ENCODE results near the gene FOXD2.
"Not testable (repeated sequence)": the region's sequence is repeated elsewhere in the genome, so short reads cannot be mapped to it uniquely, and the experiment has no call there.

The FOXD2 gene

GRCh38 chr1:47440599-47441081 is 2.8 kb downstream of the FOXD2 start:
- DNase-seq, result no peak

- no peak for DNase-seq
Observed at GRCh38 chr1:47441450-47442106, 3.7 kb downstream of the FOXD2 start.

- no peak for DNase-seq
Observed at GRCh38 chr1:47442202-47442601, 4.4 kb downstream of the FOXD2 start.

GRCh38 chr1:47442842-47443529 is 5.1 kb downstream of the FOXD2 start:
- DNase-seq, result no peak

GRCh38 chr1:47443530-47444296 is 5.9 kb downstream of the FOXD2 start:
- DNase-seq, result no peak

- DNase-seq, result no peak
Observed at GRCh38 chr1:47444297-47444561, 6.4 kb downstream of the FOXD2 start.

- no peak for DNase-seq
Observed at GRCh38 chr1:47444562-47445465, 7.0 kb downstream of the FOXD2 start.

GRCh38 chr1:47445823-47446550 is 8.1 kb downstream of the FOXD2 start:
- no peak for DNase-seq

- no peak for DNase-seq
Observed at GRCh38 chr1:47448462-47449222, 10.8 kb downstream of the FOXD2 start.

- no peak for DNase-seq
Observed at GRCh38 chr1:47449822-47450552, 12.1 kb downstream of the FOXD2 start.

- no peak for DNase-seq
Observed at GRCh38 chr1:47450606-47451005, 12.8 kb downstream of the FOXD2 start.

- no peak for DNase-seq
Observed at GRCh38 chr1:47452426-47452825, 14.6 kb downstream of the FOXD2 start.

GRCh38 chr1:47453910-47454309 is 16.1 kb downstream of the FOXD2 start:
- not testable (repeated sequence) for DNase-seq

- DNase-seq, result no peak
Observed at GRCh38 chr1:47456250-47456649, 18.4 kb downstream of the FOXD2 start.

GRCh38 chr1:47457547-47457946 is 19.7 kb downstream of the FOXD2 start:
- DNase-seq, result not testable (repeated sequence)

- no peak for DNase-seq
Observed at GRCh38 chr1:47459253-47459788, 21.5 kb downstream of the FOXD2 start.

GRCh38 chr1:47460040-47460439 is 22.2 kb downstream of the FOXD2 start:
- DNase-seq, result no peak

- DNase-seq, result no peak
Observed at GRCh38 chr1:47460456-47460855, 22.6 kb downstream of the FOXD2 start.

GRCh38 chr1:47465605-47466004 is 27.8 kb downstream of the FOXD2 start:
- no peak for DNase-seq

- DNase-seq, result no peak
Observed at GRCh38 chr1:47468709-47469389, 31.0 kb downstream of the FOXD2 start.
